HCT116 (cell line): ENCODE measurements around the gene CCL13.

Experiments
- ATF3 ChIP-seq: IDR thresholded peaks from 2 replicates; pipeline ENCODE4 v1.6.1; 2012
- CTCF ChIP-seq, 3 experiments: fragments of 200-600 bp in 1 of 3; sonication (generic) in 1 of 3; IDR thresholded peaks in 2 of 3; conservative IDR thresholded peaks in 1 of 3; 2 replicates each; pipeline ENCODE4 v1.5.1; 2012 to 2017; ENCODE audit warnings: low read depth in 2 of 3, low read length in 2 of 3, antibody characterized with exemption in 1 of 3, borderline replicate concordance in 1 of 3, control low read depth in 1 of 3, mild to moderate bottlenecking in 1 of 3, mixed read lengths in 1 of 3, mixed run types in 1 of 3, moderate library complexity in 1 of 3; ENCODE audit not compliant: insufficient read depth in 1 of 3
- EZH2 ChIP-seq: fragments of 200-600 bp; sonication (generic); IDR thresholded peaks from 2 replicates; pipeline ENCODE4 v1.6.1; 2017; ENCODE audit warnings: antibody characterized with exemption, mixed run types
- EZH2phosphoT487 ChIP-seq: fragments of 200-600 bp; IDR thresholded peaks from 2 replicates; pipeline ENCODE4 v1.6.1; 2018; ENCODE audit warnings: antibody characterized with exemption, borderline replicate concordance
- FOSL1 ChIP-seq: IDR thresholded peaks from 2 replicates; pipeline ENCODE4 v1.6.1; 2012; ENCODE audit warnings: low read depth
- POLR2A ChIP-seq: IDR thresholded peaks from 2 replicates; pipeline ENCODE4 v1.7.0; 2011; ENCODE audit warnings: borderline replicate concordance; ENCODE audit not compliant: insufficient read depth, insufficient read length; ENCODE audit errors: extremely low read depth
- RAD21 ChIP-seq: IDR thresholded peaks from 2 replicates; pipeline ENCODE4 v1.6.1; 2012; ENCODE audit warnings: low read depth, mild to moderate bottlenecking
- SP1 ChIP-seq: IDR thresholded peaks from 2 replicates; pipeline ENCODE4 v1.6.1; 2012; ENCODE audit warnings: low read depth
- YY1 ChIP-seq: IDR thresholded peaks from 2 replicates; pipeline ENCODE4 v1.6.1; 2011; ENCODE audit warnings: low read length, low read depth, moderate library complexity, mild to moderate bottlenecking; ENCODE audit not compliant: insufficient replicate concordance; ENCODE audit errors: extremely low read depth
- ZNF274 ChIP-seq: fragments of 200-500 bp; sonication (Bioruptor generic); IDR thresholded peaks from 2 replicates; pipeline ENCODE4 v1.6.1; 2014; ENCODE audit warnings: mild to moderate bottlenecking, low read depth, low read length, inconsistent platforms

- TF ChIP-seq YY1 (no peak), SP1 (no peak), ZNF274 (no peak), CTCF (IDR thresholded peaks at IDR 0.05 in 2 of 3, conservative IDR thresholded peaks at IDR 0.05 in 1 of 3; ENCODE audit: borderline replicate concordance in 1 of 3, insufficient read depth in 1 of 3, low read depth in 2 of 3, low read length in 2 of 3) (no peak), EZH2phosphoT487 (no peak), EZH2 (no peak), ATF3 (no peak), RAD21 (no peak), POLR2A (no peak), FOSL1 (no peak)
These were observed 1.1 kb downstream of the CCL13 start for GRCh38 chr17:34357398-34357797.
